GM12878 (cell line): ENCODE results near the gene UFD1. TPM values are rescaled to one million over a fixed set of nuclear protein-coding genes. Genes with fewer than 3 reads are reported as not detected.

Experiments
- ATAC-seq: fragments of 200-7000 bp; cut with Tn5 transposase; 3 replicates; pipeline ENCODE4 v1.9.1; 2020; ENCODE audit warnings: mild to moderate bottlenecking, moderate library complexity
- BruUV-seq: library from RNA; stranded (reverse); fragments of 400-500 nt; replicated peaks from 2 replicates; lab custom pipeline; 2021; lab: Mats Ljungman, UMichigan
- CTCF ChIA-PET: fragments of 300-600 bp; sonication (Branson Sonifier 250); formaldehyde crosslinking; extraction: SDS; loops from one replicate; lab custom pipeline; 2021; ENCODE audit warnings: inconsistent platforms; lab: Yijun Ruan, JAX
- POLR2A ChIA-PET: fragments of 350-600 bp; formaldehyde crosslinking; extraction: SDS; loops from one replicate; lab custom pipeline; 2021; ENCODE audit warnings: inconsistent platforms; lab: Charles Lee
- RAD21 ChIA-PET: fragments of 300-600 bp; sonication (Branson Sonifier 250); formaldehyde crosslinking; loops from one replicate; lab custom pipeline; 2023; ENCODE audit warnings: antibody characterized with exemption; ENCODE audit not compliant: unreplicated experiment; lab: Charles Lee
- SMC1A ChIA-PET: fragments of 300-600 bp; sonication (Branson Sonifier 250); formaldehyde crosslinking; loops from one replicate; lab custom pipeline; 2023; ENCODE audit not compliant: unreplicated experiment, uncharacterized antibody; lab: Charles Lee
- DNase-seq: peaks from one replicate; pipeline ENCODE4 v3.0.0-alpha.2; 2011; ENCODE audit warnings: low read depth, low spot score
- FAIRE-seq: peaks from 3 replicates; lab custom pipeline; 2011; peaks lifted over from hg19 to GRCh38; lab: Jason Lieb, UNC
- H2AFZ ChIP-seq: 2 replicates; pipeline ENCODE4 v1.6.0; 2011; ENCODE audit warnings: low read depth, low read length, control low read depth; ENCODE audit not compliant: control insufficient read depth
- H3K27ac ChIP-seq: 2 replicates; pipeline ENCODE4 v1.5.1; 2011; ENCODE audit warnings: control low read depth; ENCODE audit not compliant: control insufficient read depth, insufficient read depth
- H3K27me3 ChIP-seq, 2 experiments: replicated peaks in 1 of 2; 2 replicates each; pipeline versions ENCODE4 v1.6.0 to v1.6.1; 2011; ENCODE audit warnings: low read length in 1 of 2; ENCODE audit not compliant: control insufficient read depth in 2 of 2, insufficient read depth in 2 of 2
- H3K36me3 ChIP-seq, 2 experiments: 2 replicates each; pipeline ENCODE4 v1.5.1; 2011; ENCODE audit warnings: low read length in 1 of 2; ENCODE audit not compliant: control insufficient read depth in 2 of 2, insufficient read depth in 2 of 2
- H3K4me1 ChIP-seq: 2 replicates; pipeline ENCODE4 v1.6.1; 2011; ENCODE audit warnings: mild to moderate bottlenecking, low read length, moderate library complexity, mixed read lengths; ENCODE audit not compliant: control insufficient read depth, insufficient read depth
- H3K4me2 ChIP-seq: 2 replicates; pipeline ENCODE4 v1.6.0; 2011; ENCODE audit warnings: control low read depth; ENCODE audit not compliant: control insufficient read depth, insufficient read depth
- H3K4me3 ChIP-seq: fragments of 200-600 bp; sonication (generic); 2 replicates; pipeline ENCODE4 v1.5.1; 2016
- H3K79me2 ChIP-seq: 2 replicates; pipeline ENCODE4 v1.6.0; 2011; ENCODE audit warnings: low read length; ENCODE audit not compliant: control insufficient read depth, insufficient read depth
- H3K9ac ChIP-seq: 2 replicates; pipeline ENCODE4 v1.8.0; 2011; ENCODE audit warnings: low read length, control low read depth, mixed read lengths; ENCODE audit not compliant: control insufficient read depth, insufficient read depth
- H3K9me3 ChIP-seq: replicated peaks from 3 replicates; pipeline ENCODE4 v1.5.1; 2011; ENCODE audit warnings: mild to moderate bottlenecking, low read length; ENCODE audit not compliant: control insufficient read depth, insufficient read depth
- H4K20me1 ChIP-seq: 2 replicates; pipeline ENCODE4 v1.6.0; 2011; ENCODE audit not compliant: control insufficient read depth, insufficient read depth
- ATF7 ChIP-seq: fragments of 450-650 bp; IDR thresholded peaks from 2 replicates; pipeline ENCODE4 v1.6.1; 2016; ENCODE audit warnings: low read depth, mild to moderate bottlenecking
- CBFB ChIP-seq: IDR thresholded peaks from 2 replicates; pipeline ENCODE4 v1.6.1; 2016; ENCODE audit warnings: antibody characterized with exemption, low read depth
- KLF5 ChIP-seq: fragments of 450-650 bp; IDR thresholded peaks from 2 replicates; pipeline ENCODE4 v1.6.1; 2014; ENCODE audit warnings: mild to moderate bottlenecking; ENCODE audit not compliant: partially characterized antibody
- PML ChIP-seq: IDR thresholded peaks from 2 replicates; pipeline ENCODE4 v1.6.1; 2012; ENCODE audit warnings: low read length, inconsistent platforms
- POLR2A ChIP-seq: IDR thresholded peaks from 2 replicates; pipeline ENCODE4 v1.6.1; 2011; ENCODE audit warnings: low read depth, mild to moderate bottlenecking, low read length
- POLR2AphosphoS2 ChIP-seq: IDR thresholded peaks from 2 replicates; pipeline ENCODE4 v1.6.1; 2011; ENCODE audit warnings: low read depth, mild to moderate bottlenecking, low read length, improper control_type of control experiment, moderate library complexity
- RFX5 ChIP-seq: IDR thresholded peaks from 2 replicates; pipeline ENCODE4 v1.6.1; 2011; ENCODE audit warnings: low read depth, low read length, improper control_type of control experiment
- STAT1 ChIP-seq: fragments of 450-650 bp; conservative IDR thresholded peaks from 2 replicates; pipeline ENCODE4 v1.6.1; 2014; ENCODE audit warnings: antibody characterized with exemption, mild to moderate bottlenecking
- ZNF622 ChIP-seq: fragments of 450-650 bp; IDR thresholded peaks from 2 replicates; pipeline ENCODE4 v1.6.1; 2017; ENCODE audit warnings: mild to moderate bottlenecking, inconsistent platforms
- WGBS: methylation state at CpG from one replicate; pipeline ENCODE4 v1.1.6; 2016; ENCODE audit warnings: low lambda C conversion rate; ENCODE audit not compliant: insufficient replicate concordance, insufficient coverage; ENCODE audit errors: missing lambda C conversion rate; 5-methylcytosine and 5-hydroxymethylcytosine counted together
- in situ Hi-C: fragments of 300-500 bp; cut with MboI; formaldehyde crosslinking; loops from 9 replicates; pipeline ENCODE4 v1.14.3; 2018; ENCODE audit warnings: mixed read lengths
- intact Hi-C: fragments of 100-400 bp; cut with micrococcal nuclease; formaldehyde crosslinking; loops from one replicate; pipeline ENCODE4 v1.14.2; 2022; ENCODE audit not compliant: unreplicated experiment
- polyA plus RNA-seq, 11 experiments: library from polyadenylated mRNA; depleted of rRNA in 4 of 11; unstranded in 6 of 11; stranded (reverse) in 5 of 11; fragments of >200 nt; fragmentation: Nextera tagmentation in 4 of 11; fragmentation: Illumina TruSeq in 1 of 11; extraction: Ambion mirVana in 4 of 11; extraction: Trizol in 1 of 11; gene quantifications; 1 replicate in 1 of 11; 2 replicates in 10 of 11; pipeline versions ENCODE4 v1.2.1 to v1.2.3, GENCODE V29; 2011 to 2016; ENCODE audit warnings: inconsistent platforms in 2 of 11, missing spikeins in 2 of 11, low read depth in 1 of 11
- total RNA-seq, 4 experiments: library from RNA; depleted of rRNA in 3 of 4; stranded (reverse); fragments of >200 nt in 3 of 4; fragmentation: Illumina TruSeq in 1 of 4; extraction: Trizol in 1 of 4; gene quantifications; 2 replicates each; pipeline versions ENCODE4 v1.2.1 to v1.2.3, GENCODE V29; 2013 to 2021
- TF ChIP-seq, protein P1 (sequence below): fragments of 450-650 bp; IDR thresholded peaks from 2 replicates; pipeline ENCODE4 v1.6.1; 2016; ENCODE audit warnings: mild to moderate bottlenecking
- TF ChIP-seq, protein P2 (sequence below): fragments of 450-650 bp; IDR thresholded peaks from 2 replicates; pipeline ENCODE4 v1.6.1; 2017; ENCODE audit warnings: mild to moderate bottlenecking
- TF ChIP-seq, protein P3 (sequence below): fragments of 450-650 bp; IDR thresholded peaks from 2 replicates; pipeline ENCODE4 v1.6.1; 2016; ENCODE audit warnings: mild to moderate bottlenecking

Gene UFD1
- total and polyA plus RNA-seq, 10 of the 15 experiments (the other 5 are each of a cell fraction or from before 2014, with no cell fraction given), result 67.2 to 143 (median 117) TPM

DNA sequence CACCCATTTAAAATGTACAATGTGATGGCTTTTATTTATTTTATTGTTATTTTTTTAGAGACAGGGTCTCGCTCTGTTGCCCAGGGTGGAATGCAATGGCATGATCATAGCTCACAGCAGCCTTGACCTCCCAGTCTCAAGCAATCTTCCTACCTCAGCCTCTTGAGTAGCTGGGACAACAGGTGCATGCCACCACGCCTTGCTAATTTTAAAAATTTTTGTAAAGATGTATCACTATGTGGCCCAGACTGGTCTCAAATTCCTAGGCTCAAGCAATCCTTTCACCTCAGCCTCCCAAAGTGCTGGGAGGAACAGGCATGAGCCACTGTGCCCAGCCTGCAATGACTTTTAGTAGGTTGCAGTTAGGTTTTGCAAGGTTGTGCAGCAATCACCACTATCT lies 30.9 kb upstream of the UFD1 start (continued):
- TF ChIP-seq KLF5, result no peak
- TF ChIP-seq CBFB, result no peak
- TF ChIP-seq, protein P1, sequence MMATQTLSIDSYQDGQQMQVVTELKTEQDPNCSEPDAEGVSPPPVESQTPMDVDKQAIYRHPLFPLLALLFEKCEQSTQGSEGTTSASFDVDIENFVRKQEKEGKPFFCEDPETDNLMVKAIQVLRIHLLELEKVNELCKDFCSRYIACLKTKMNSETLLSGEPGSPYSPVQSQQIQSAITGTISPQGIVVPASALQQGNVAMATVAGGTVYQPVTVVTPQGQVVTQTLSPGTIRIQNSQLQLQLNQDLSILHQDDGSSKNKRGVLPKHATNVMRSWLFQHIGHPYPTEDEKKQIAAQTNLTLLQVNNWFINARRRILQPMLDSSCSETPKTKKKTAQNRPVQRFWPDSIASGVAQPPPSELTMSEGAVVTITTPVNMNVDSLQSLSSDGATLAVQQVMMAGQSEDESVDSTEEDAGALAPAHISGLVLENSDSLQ, result no peak
- no peak for TF ChIP-seq STAT1
- no peak for TF ChIP-seq POLR2A
- TF ChIP-seq RFX5, result no peak
- no peak for TF ChIP-seq ATF7
- TF ChIP-seq, protein P2, sequence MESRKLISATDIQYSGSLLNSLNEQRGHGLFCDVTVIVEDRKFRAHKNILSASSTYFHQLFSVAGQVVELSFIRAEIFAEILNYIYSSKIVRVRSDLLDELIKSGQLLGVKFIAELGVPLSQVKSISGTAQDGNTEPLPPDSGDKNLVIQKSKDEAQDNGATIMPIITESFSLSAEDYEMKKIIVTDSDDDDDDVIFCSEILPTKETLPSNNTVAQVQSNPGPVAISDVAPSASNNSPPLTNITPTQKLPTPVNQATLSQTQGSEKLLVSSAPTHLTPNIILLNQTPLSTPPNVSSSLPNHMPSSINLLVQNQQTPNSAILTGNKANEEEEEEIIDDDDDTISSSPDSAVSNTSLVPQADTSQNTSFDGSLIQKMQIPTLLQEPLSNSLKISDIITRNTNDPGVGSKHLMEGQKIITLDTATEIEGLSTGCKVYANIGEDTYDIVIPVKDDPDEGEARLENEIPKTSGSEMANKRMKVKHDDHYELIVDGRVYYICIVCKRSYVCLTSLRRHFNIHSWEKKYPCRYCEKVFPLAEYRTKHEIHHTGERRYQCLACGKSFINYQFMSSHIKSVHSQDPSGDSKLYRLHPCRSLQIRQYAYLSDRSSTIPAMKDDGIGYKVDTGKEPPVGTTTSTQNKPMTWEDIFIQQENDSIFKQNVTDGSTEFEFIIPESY, result no peak
- TF ChIP-seq, protein P3, sequence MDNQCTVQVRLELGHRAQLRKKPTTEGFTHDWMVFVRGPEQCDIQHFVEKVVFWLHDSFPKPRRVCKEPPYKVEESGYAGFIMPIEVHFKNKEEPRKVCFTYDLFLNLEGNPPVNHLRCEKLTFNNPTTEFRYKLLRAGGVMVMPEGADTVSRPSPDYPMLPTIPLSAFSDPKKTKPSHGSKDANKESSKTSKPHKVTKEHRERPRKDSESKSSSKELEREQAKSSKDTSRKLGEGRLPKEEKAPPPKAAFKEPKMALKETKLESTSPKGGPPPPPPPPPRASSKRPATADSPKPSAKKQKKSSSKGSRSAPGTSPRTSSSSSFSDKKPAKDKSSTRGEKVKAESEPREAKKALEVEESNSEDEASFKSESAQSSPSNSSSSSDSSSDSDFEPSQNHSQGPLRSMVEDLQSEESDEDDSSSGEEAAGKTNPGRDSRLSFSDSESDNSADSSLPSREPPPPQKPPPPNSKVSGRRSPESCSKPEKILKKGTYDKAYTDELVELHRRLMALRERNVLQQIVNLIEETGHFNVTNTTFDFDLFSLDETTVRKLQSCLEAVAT, result no peak
- TF ChIP-seq ZNF622, result no peak

DNA sequence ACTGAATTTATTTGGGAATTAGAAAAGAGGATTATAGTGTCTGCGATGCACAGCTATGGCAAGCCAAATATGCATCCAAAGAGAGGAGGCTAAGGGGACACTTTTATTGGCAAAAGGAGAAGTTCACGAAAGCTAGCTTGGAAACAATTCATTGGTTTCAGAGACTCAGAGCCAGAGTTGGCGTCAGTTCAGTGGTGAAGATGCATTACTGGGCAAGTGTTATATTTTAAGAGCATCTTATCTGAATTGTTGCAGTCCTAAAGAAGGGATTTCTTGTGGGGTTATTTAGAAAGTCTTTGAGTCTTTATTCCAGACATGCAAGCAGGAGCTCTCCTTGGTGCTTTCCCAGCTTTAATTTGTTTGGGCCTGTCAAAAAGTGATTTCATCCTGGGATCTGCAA lies 30.2 kb upstream of the UFD1 start:
- CTCF ChIA-PET, result no interaction called here
- Histone ChIP-seq H3K36me3 (peaks cover 8 to 10% of the 10 kb centered on the region in 2 experiments; a peak in 3 of 4 replicates), H3K27me3 (no peaks in the 10 kb centered on the region), H3K4me3 (no peak overlapping the region), H4K20me1 (no peaks in the 10 kb centered on the region), H3K4me1 (no peaks in the 10 kb centered on the region), H3K9ac (no peak overlapping the region), H3K4me2 (no peak overlapping the region), H3K79me2 (no peaks in the 10 kb centered on the region), H3K27ac (no peak overlapping the region), H3K9me3 (no peaks in the 10 kb centered on the region), H2AFZ (no peak overlapping the region)
- intact Hi-C loops, result no loop called here
- in situ Hi-C loops, result no loop called here
- FAIRE-seq, result no peak
- SMC1A ChIA-PET, result no interaction called here
- TF ChIP-seq POLR2AphosphoS2, result no peak
- TF ChIP-seq PML, result no peak
- RAD21 ChIA-PET, result no interaction called here
- BruUV-seq, result no TSS peak
- WGBS, result 95% methylated on average over 3 of the region's 3 CpGs
- POLR2A ChIA-PET, result no interaction called here
- ATAC-seq, result no peak
- DNase-seq, result no peak
